Activated CD8-positive, alpha-beta T cell treated with anti-CD3 and anti-CD28 coated beads for 36 hours (primary cell): ENCODE measurements around the gene NCK2. TPM values are rescaled to one million over a fixed set of nuclear protein-coding genes. Genes with fewer than 3 reads are reported as not detected.
"Not testable (repeated sequence)": the region's sequence is repeated elsewhere in the genome, so short reads cannot be mapped to it uniquely, and the experiment has no call there.

ENCODE experiments used
- ATAC-seq: fragments of 200-7000 bp; cut with Tn5 transposase; one replicate; pipeline ENCODE4 v1.10.0; 2021; ENCODE audit warnings: mild to moderate bottlenecking, moderate library complexity
- CTCF ChIA-PET: fragments of 350-600 bp; sonication (Branson Sonifier 250); formaldehyde crosslinking; loops from one replicate; lab custom pipeline; 2021; ENCODE audit warnings: antibody characterized with exemption; lab: Charles Lee
- POLR2A ChIA-PET: fragments of 350-600 bp; sonication (Branson Sonifier 250); formaldehyde crosslinking; loops from one replicate; lab custom pipeline; 2021; ENCODE audit warnings: antibody characterized with exemption; lab: Charles Lee
- DNase-seq: peaks from one replicate; pipeline ENCODE4 v3.0.0-alpha.2; 2020
- H3K27ac Mint-ChIP-seq: one replicate; pipeline ENCODE4 v1.8.0; 2021; ENCODE audit warnings: mild to moderate bottlenecking, mixed read lengths
- H3K27me3 Mint-ChIP-seq: one replicate; pipeline ENCODE4 v1.8.0; 2021; ENCODE audit warnings: mixed read lengths
- H3K36me3 Mint-ChIP-seq: one replicate; pipeline ENCODE4 v1.8.0; 2021; ENCODE audit warnings: low read depth, mixed read lengths
- H3K4me1 Mint-ChIP-seq: one replicate; pipeline ENCODE4 v1.8.0; 2021; ENCODE audit warnings: low read depth, mixed read lengths
- H3K4me3 Mint-ChIP-seq: one replicate; pipeline ENCODE4 v1.8.0; 2021; ENCODE audit warnings: mild to moderate bottlenecking, moderate library complexity, mixed read lengths
- H3K9me3 Mint-ChIP-seq: one replicate; pipeline ENCODE4 v1.8.0; 2021; ENCODE audit warnings: mixed read lengths
- intact Hi-C: fragments of 100-400 bp; cut with micrococcal nuclease; formaldehyde crosslinking; loops from one replicate; pipeline ENCODE4 v1.10.0; 2022
- total RNA-seq, 2 experiments: library from RNA; stranded (reverse); gene quantifications; one replicate each; pipeline ENCODE4 v1.2.3, GENCODE V29; 2021
- TF ChIP-seq, protein P1 (sequence below): fragments of 200-600 bp; IDR thresholded peaks from one replicate; pipeline ENCODE4 v1.8.0; 2022; ENCODE audit warnings: antibody characterized with exemption, mild to moderate bottlenecking

NCK2 gene
- total RNA-seq, 2 experiments from 2014 or later: 68.3 to 69.7 TPM

DNA sequence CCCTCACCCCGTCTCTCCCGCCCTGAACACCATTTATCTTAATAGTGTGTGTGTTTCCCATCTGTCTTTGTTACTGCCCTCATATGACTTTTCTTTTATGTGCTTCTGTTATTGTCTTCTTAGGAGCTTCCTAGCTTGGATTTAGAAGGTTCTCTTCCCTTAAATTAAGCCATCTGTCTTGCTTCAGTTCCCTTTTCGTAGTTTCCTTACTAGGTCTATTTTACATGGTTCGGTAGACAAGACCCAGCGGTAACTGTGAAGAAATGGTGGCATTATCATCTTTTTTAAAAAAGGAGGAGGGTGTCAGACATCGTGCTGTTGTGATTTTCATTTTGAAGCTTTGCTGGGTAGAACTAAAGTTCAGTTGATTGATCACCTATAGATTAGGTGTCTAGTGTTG lies 10.3 kb downstream of the NCK2 start:
- POLR2A ChIA-PET: interaction anchor here (0.7 to 6.4 kb wide), 12 partner anchors 9 to 84 kb away, joined by 3 to 63 read pairs (median 7); no protein-coding TSS in a partner anchor
- DNase-seq: no peak
- Mint-ChIP-seq H3K36me3 (peaks cover 78% of the 10 kb centered on the region), H3K9me3 (no peaks in the 10 kb centered on the region), H3K4me1 (peaks cover 89% of the 10 kb centered on the region), H3K27me3 (no peaks in the 10 kb centered on the region), H3K4me3 (peak overlapping the region; percentile 38), H3K27ac (peak overlapping the region; percentile 94)
- intact Hi-C loops: no loop called here
- no peak for ATAC-seq
- CTCF ChIA-PET: interaction anchor here (0.9 to 2.2 kb wide), 5 partner anchors 8 to 178 kb away, joined by 4 to 9 read pairs (median 6); no protein-coding TSS in a partner anchor
- TF ChIP-seq, protein P1, sequence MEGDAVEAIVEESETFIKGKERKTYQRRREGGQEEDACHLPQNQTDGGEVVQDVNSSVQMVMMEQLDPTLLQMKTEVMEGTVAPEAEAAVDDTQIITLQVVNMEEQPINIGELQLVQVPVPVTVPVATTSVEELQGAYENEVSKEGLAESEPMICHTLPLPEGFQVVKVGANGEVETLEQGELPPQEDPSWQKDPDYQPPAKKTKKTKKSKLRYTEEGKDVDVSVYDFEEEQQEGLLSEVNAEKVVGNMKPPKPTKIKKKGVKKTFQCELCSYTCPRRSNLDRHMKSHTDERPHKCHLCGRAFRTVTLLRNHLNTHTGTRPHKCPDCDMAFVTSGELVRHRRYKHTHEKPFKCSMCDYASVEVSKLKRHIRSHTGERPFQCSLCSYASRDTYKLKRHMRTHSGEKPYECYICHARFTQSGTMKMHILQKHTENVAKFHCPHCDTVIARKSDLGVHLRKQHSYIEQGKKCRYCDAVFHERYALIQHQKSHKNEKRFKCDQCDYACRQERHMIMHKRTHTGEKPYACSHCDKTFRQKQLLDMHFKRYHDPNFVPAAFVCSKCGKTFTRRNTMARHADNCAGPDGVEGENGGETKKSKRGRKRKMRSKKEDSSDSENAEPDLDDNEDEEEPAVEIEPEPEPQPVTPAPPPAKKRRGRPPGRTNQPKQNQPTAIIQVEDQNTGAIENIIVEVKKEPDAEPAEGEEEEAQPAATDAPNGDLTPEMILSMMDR: no peak

GRCh38 chr2:105755895-105756294 lies 11.2 kb downstream of the NCK2 start:
- Mint-ChIP-seq H3K27ac (peak overlapping the region; percentile 94), H3K36me3 (peaks cover 78% of the 10 kb centered on the region), H3K27me3 (no peaks in the 10 kb centered on the region), H3K4me1 (peaks cover 89% of the 10 kb centered on the region), H3K4me3 (peak overlapping the region; percentile 38), H3K9me3 (no peaks in the 10 kb centered on the region)
- TF ChIP-seq, protein P1: no peak
- intact Hi-C loops: no loop called here
- POLR2A ChIA-PET: interaction anchor here (0.6 to 6.4 kb wide), 10 partner anchors 8 to 48 kb away, joined by 3 to 63 read pairs (median 7); no protein-coding TSS in a partner anchor
- CTCF ChIA-PET: interaction anchor here (0.8 to 2.2 kb wide), 6 partner anchors 8 to 179 kb away, joined by 3 to 9 read pairs (median 5); no protein-coding TSS in a partner anchor
- DNase-seq: no peak
- ATAC-seq: no peak

DNA sequence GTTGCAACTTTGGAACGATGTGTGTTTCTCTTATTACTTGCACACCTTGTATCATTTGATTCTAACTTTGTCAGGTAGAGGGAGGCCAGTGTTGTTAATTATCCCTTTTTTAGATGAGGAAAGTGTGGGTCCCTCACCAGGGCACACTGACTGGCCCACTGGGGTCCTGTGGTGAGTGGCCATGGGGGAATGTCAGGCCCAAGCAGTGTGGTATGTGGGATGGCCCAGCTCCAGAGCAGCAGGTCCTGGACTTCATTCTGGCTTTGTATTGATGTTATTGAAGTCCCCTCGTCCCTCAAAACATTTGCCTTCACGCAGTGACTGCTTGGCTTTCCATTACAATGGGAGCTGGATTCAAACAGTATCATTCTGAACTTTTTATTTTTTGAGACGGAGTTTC lies 11.7 kb downstream of the NCK2 start:
- ChIA-PET CTCF (interaction anchor here (0.9 to 2.2 kb wide), 5 partner anchors 8 to 180 kb away, joined by 3 to 9 read pairs (median 6); no protein-coding TSS in a partner anchor), POLR2A (interaction anchor here (0.6 to 6.4 kb wide), 6 partner anchors 10 to 48 kb away, joined by 3 to 63 read pairs (median 5); no protein-coding TSS in a partner anchor)
- DNase-seq: no peak
- TF ChIP-seq, protein P1: no peak
- no peaks in the 10 kb centered on the region for H3K9me3 Mint-ChIP-seq
- peaks cover 88% of the 10 kb centered on the region for H3K4me1 Mint-ChIP-seq
- H3K4me3 Mint-ChIP-seq: peak overlapping the region; percentile 38
- H3K36me3 Mint-ChIP-seq: peaks cover 72% of the 10 kb centered on the region
- intact Hi-C loops: no loop called here
- peak overlapping the region; percentile 94 for H3K27ac Mint-ChIP-seq
- no peaks in the 10 kb centered on the region for H3K27me3 Mint-ChIP-seq
- no peak for ATAC-seq

DNA sequence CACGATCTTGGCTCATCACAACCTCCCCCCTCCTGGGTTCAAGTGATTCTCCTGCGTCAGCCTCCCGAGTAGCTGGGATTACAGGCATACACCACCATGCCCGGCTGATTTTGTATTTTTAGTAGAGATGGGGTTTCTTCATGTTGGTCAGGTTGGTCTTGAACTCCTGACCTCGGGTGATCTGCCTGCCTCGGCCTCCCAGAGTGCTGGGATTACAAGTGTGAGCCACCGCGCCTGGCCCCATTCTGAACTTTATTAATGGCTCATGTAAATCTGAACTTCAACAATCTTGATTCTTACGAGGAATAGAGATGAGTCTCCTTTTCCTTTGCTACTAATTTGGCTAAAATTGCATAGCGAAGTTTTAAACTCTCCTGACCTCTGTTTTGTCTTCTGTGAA lies 12.2 kb downstream of the NCK2 start:
- H3K27me3 Mint-ChIP-seq, intact Hi-C loops, H3K9me3 Mint-ChIP-seq: not testable (repeated sequence)
- peak; percentile 62 for DNase-seq
- peak overlapping the region; percentile 94 for H3K27ac Mint-ChIP-seq
- CTCF ChIA-PET: interaction anchor here (1.2 to 2.2 kb wide), 2 partner anchors 9 to 180 kb away, joined by 5 to 6 read pairs; no protein-coding TSS in a partner anchor
- H3K4me3 Mint-ChIP-seq: peak overlapping the region; percentile 38
- ATAC-seq: peak; percentile 7
- peaks cover 71% of the 10 kb centered on the region for H3K36me3 Mint-ChIP-seq
- H3K4me1 Mint-ChIP-seq: peaks cover 89% of the 10 kb centered on the region
- POLR2A ChIA-PET: interaction anchor here (1.1 to 6.4 kb wide), 4 partner anchors 11 to 26 kb away, joined by 3 to 63 read pairs (median 6); no protein-coding TSS in a partner anchor

DNA sequence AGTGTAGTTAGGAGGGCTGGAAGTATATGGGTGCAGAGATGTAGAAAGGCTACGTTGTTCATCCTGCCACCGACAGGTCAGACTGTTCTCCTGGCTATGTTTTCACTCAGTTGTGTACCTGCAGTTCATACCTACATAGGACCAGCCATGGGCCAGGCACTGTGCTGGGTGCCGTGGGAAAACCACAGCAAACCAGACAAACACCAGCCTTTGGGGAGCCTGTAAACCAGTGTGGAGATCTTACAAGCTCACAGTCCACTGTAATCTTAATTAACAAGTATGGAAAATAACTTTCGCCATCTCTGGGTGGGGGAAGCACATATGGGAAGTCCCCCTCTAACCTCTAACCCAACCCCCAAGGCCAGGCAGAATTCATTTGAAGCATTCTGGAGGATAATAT lies 12.7 kb downstream of the NCK2 start:
- H3K4me3 Mint-ChIP-seq: peak overlapping the region; percentile 38
- intact Hi-C loops: no loop called here
- peaks cover 73% of the 10 kb centered on the region for H3K36me3 Mint-ChIP-seq
- no peaks in the 10 kb centered on the region for H3K27me3 Mint-ChIP-seq
- no peaks in the 10 kb centered on the region for H3K9me3 Mint-ChIP-seq
- TF ChIP-seq, protein P1: no peak
- H3K4me1 Mint-ChIP-seq: peaks cover 95% of the 10 kb centered on the region
- ChIA-PET CTCF (interaction anchor here (1.1 to 1.9 kb wide), 5 partner anchors 8 to 19 kb away, joined by 3 to 6 read pairs (median 5); no protein-coding TSS in a partner anchor), POLR2A (interaction anchor here (1.1 to 6.4 kb wide), 6 partner anchors 11 to 26 kb away, joined by 3 to 63 read pairs (median 6); no protein-coding TSS in a partner anchor)
- H3K27ac Mint-ChIP-seq: peak overlapping the region; percentile 94
- DNase-seq: no peak
- ATAC-seq: peak; percentile 6
